ENCODE results near the gene DOC2B. TPM values are rescaled to one million over a fixed set of nuclear protein-coding genes. Genes with fewer than 3 reads are reported as not detected.

DOC2B gene
- total and polyA plus RNA-seq, 2 of the 8 experiments (the other 6 are each of a cell fraction or from before 2014, with no cell fraction given): 1.3 to 3.3 TPM

GRCh38 chr17:156946-157345 is 24.5 kb downstream of the DOC2B start:
- Histone ChIP-seq H3K23me2 (ENCODE audit: low read depth, low read length) (no peaks in the 10 kb centered on the region), H3K4me1 (replicated peaks in 1 of 4; ENCODE audit: control insufficient read depth in 3 of 4, insufficient read depth in 4 of 4, low read length in 3 of 4) (no peaks in the 10 kb centered on the region), H2BK20ac (ENCODE audit: low read length) (no peak overlapping the region), H2BK15ac (ENCODE audit: low read length) (no peak overlapping the region), H3K18ac (ENCODE audit: extremely low read depth, low read length) (no peak overlapping the region), H2AK5ac (ENCODE audit: low read depth, low read length) (no peak overlapping the region), H3K36me3 (ENCODE audit: control insufficient read depth in 2 of 4, insufficient read depth in 4 of 4, low read length in 3 of 4) (no peaks in the 10 kb centered on the region), H3K79me2 (ENCODE audit: control insufficient read depth in 1 of 2, insufficient read depth in 2 of 2, low read length in 2 of 2) (no peaks in the 10 kb centered on the region), H2BK120ac (replicated peaks; ENCODE audit: low read depth, low read length) (no peak overlapping the region), H4K8ac (ENCODE audit: extremely low read depth, insufficient read depth, low read length) (no peak overlapping the region), H3K9ac (replicated peaks in 1 of 4; ENCODE audit: extremely low read depth in 1 of 4, low read depth in 3 of 4, low read length in 3 of 4) (no peak overlapping the region), H2BK5ac (ENCODE audit: low read depth, low read length) (no peak overlapping the region), H3K14ac (ENCODE audit: insufficient read length) (no peak overlapping the region), H4K5ac (ENCODE audit: insufficient read length, low read depth, low read length) (no peak overlapping the region), H3K4me2 (ENCODE audit: insufficient read depth in 1 of 2, low read depth in 2 of 2, low read length in 2 of 2) (no peak overlapping the region), H3K56ac (replicated peaks; ENCODE audit: insufficient read length, low read depth, low read length) (no peak overlapping the region), H3K4ac (replicated peaks; ENCODE audit: insufficient read length, low read depth, low read length) (no peak overlapping the region), H2AFZ (ENCODE audit: low read length) (no peak overlapping the region), H3K27ac (ENCODE audit: low read depth, low read length) (no peak overlapping the region), H3K4me3 (ENCODE audit: extremely low read depth in 1 of 4, insufficient read depth in 2 of 4, low read depth in 3 of 4, low read length in 4 of 4) (no peak overlapping the region), H4K20me1 (replicated peaks in 1 of 2; ENCODE audit: control insufficient read depth in 1 of 2, insufficient read depth in 2 of 2, low read length in 2 of 2) (peaks cover 0 to 2% of the 10 kb centered on the region in 2 experiments), H3K9me3 (ENCODE audit: insufficient read depth in 2 of 2, low read depth in 1 of 2, low read length in 1 of 2) (no peaks in the 10 kb centered on the region; a peak in 1 of 4 replicates), H3K23ac (ENCODE audit: insufficient read length) (no peak overlapping the region), H2BK12ac (ENCODE audit: low read depth, low read length) (no peak overlapping the region), H3K27me3 (replicated peaks in 1 of 4; ENCODE audit: control insufficient read depth in 3 of 4, extremely low read depth in 1 of 4, insufficient read depth in 3 of 4, low read length in 3 of 4) (no peaks in the 10 kb centered on the region), H3K79me1 (ENCODE audit: low read depth, low read length) (no peaks in the 10 kb centered on the region), H4K91ac (replicated peaks; ENCODE audit: insufficient read length, low read length) (no peak overlapping the region)
- DNase-seq (ENCODE audit: low read depth in 1 of 2, low spot score in 2 of 2) (no peak), FAIRE-seq (no peak)
- no peak for TF ChIP-seq RBBP5 (IDR thresholded peaks at IDR 0.05; ENCODE audit: borderline replicate concordance, low read depth, low read length)
- no peak for TF ChIP-seq POLR2AphosphoS5 (IDR thresholded peaks at IDR 0.05; ENCODE audit: low read depth, low read length)
- no peak for TF ChIP-seq NANOG (IDR thresholded peaks at IDR 0.05; ENCODE audit: insufficient read depth, low read depth, low read length, poor library complexity, severe bottlenecking)
- no peak for TF ChIP-seq TEAD4 (IDR thresholded peaks at IDR 0.05; ENCODE audit: low read depth, low read length)
- POLR2A ChIA-PET (ENCODE audit: partially characterized antibody): interaction anchor here (1.1 kb wide), 1 partner anchor 11 kb away, joined by 3 read pairs; no protein-coding TSS in a partner anchor
- WGBS, 2 experiments (ENCODE audit: extremely low coverage in 1 of 2, insufficient coverage in 1 of 2, insufficient read length in 1 of 2, insufficient replicate concordance in 2 of 2, low coverage in 1 of 2, low lambda C conversion rate in 2 of 2, missing lambda C conversion rate in 1 of 2): 89% methylated on average over 19 of the region's 19 CpGs; no CpG with 5 or more reads in 1 of the 2 experiments
- CTCF ChIA-PET (ENCODE audit: partially characterized antibody): no interaction called here

Measured in H1 (cell line).